Measurements from ENCODE around the gene RUFY3. TPM values are rescaled to one million over a fixed set of nuclear protein-coding genes. Genes with fewer than 3 reads are reported as not detected.

RUFY3 gene
- total and polyA plus RNA-seq, 9 of the 15 experiments (the other 6 are each of a cell fraction or from before 2014, with no cell fraction given): 4.2 to 31.1 (median 21.5) TPM

DNA sequence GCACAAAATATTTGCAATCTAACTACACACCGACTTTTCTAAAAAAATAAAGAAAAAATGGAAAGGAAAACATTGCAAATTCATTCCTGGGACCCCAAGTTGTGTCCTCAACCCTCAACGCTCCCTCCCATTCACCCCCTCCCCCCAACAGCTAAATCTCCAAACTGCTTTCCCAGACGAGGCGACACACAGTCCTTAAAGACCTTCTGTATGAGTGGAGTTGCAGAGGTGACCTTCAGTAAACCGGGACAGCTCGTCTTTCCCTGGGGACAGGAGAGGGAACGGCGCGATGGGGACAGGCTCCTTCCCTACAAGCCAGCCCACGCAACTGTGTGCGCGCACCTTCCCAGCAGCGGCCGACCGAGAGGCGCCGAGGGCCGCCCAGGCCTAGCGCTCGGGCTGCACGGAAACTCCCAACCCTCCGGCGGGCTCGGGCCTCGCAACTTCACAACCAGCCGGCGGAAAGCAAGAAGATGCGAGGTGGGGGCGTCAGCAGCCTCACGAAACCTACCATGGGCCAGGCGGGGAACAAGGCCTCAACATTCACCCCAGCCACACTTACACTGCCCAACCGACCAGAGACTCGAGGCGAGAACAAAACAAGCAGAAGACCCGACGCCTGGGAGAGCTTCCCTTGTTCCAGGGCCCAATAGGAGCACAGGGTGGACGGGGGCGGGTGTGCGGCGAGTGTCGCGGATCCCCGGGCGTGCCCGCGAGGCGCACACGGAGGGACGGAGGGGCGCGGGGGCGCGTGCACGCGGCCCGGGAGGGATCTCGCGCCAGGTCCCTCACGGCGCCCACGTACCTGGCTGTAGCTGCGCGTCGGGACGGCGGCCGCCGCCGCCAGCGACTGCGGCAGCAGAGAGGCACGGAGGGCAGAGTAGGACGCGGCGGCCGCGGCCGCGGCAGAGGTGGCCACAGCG is 117.2 kb downstream of the RUFY3 start (continued):
- TF ChIP-seq, protein P1, sequence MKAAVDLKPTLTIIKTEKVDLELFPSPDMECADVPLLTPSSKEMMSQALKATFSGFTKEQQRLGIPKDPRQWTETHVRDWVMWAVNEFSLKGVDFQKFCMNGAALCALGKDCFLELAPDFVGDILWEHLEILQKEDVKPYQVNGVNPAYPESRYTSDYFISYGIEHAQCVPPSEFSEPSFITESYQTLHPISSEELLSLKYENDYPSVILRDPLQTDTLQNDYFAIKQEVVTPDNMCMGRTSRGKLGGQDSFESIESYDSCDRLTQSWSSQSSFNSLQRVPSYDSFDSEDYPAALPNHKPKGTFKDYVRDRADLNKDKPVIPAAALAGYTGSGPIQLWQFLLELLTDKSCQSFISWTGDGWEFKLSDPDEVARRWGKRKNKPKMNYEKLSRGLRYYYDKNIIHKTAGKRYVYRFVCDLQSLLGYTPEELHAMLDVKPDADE (conservative IDR thresholded peaks at IDR 0.05; ENCODE audit: control insufficient read depth, low read depth, low read length): no peak
- peak; percentile 71 for TF ChIP-seq ZNF121 (CRISPR knock-in tag; conservative IDR thresholded peaks at IDR 0.05)
- no peak for TF ChIP-seq ETV1 (tag; conservative IDR thresholded peaks at IDR 0.05; ENCODE audit: low read depth)
- no peak for TF ChIP-seq HOXB6 (CRISPR knock-in tag; IDR thresholded peaks at IDR 0.05; ENCODE audit: borderline replicate concordance)
- no peak for TF ChIP-seq GATA2 (CRISPR knock-in tag; IDR thresholded peaks at IDR 0.05)
- TF ChIP-seq U2AF2 (optimal IDR thresholded peaks at IDR 0.05; ENCODE audit: low read depth, low read length): no peak
- TF ChIP-seq CREBBP (IDR thresholded peaks at IDR 0.05; ENCODE audit: low read depth, low read length): no peak
- TF ChIP-seq, protein P2, sequence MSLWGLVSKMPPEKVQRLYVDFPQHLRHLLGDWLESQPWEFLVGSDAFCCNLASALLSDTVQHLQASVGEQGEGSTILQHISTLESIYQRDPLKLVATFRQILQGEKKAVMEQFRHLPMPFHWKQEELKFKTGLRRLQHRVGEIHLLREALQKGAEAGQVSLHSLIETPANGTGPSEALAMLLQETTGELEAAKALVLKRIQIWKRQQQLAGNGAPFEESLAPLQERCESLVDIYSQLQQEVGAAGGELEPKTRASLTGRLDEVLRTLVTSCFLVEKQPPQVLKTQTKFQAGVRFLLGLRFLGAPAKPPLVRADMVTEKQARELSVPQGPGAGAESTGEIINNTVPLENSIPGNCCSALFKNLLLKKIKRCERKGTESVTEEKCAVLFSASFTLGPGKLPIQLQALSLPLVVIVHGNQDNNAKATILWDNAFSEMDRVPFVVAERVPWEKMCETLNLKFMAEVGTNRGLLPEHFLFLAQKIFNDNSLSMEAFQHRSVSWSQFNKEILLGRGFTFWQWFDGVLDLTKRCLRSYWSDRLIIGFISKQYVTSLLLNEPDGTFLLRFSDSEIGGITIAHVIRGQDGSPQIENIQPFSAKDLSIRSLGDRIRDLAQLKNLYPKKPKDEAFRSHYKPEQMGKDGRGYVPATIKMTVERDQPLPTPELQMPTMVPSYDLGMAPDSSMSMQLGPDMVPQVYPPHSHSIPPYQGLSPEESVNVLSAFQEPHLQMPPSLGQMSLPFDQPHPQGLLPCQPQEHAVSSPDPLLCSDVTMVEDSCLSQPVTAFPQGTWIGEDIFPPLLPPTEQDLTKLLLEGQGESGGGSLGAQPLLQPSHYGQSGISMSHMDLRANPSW (CRISPR knock-in tag; IDR thresholded peaks at IDR 0.05): no peak
- TF ChIP-seq CEBPG (CRISPR knock-in tag; IDR thresholded peaks at IDR 0.05): no peak
- no peak for TF ChIP-seq CEBPG (tag; conservative IDR thresholded peaks at IDR 0.05 in 1 of 2, IDR thresholded peaks at IDR 0.05 in 1 of 2)
- TF ChIP-seq CHD1 (IDR thresholded peaks at IDR 0.05; ENCODE audit: low read length): peak; percentile 73
- no peak for TF ChIP-seq THRB (CRISPR knock-in tag; conservative IDR thresholded peaks at IDR 0.05)
- no peak for TF ChIP-seq SMAD1 (IDR thresholded peaks at IDR 0.05; ENCODE audit: low read depth, low read length, partially characterized antibody)
- no peak for TF ChIP-seq ZBTB34 (CRISPR knock-in tag; IDR thresholded peaks at IDR 0.05)
- no peak for TF ChIP-seq SRF (CRISPR knock-in tag; IDR thresholded peaks at IDR 0.05)
- TF ChIP-seq, protein P3, sequence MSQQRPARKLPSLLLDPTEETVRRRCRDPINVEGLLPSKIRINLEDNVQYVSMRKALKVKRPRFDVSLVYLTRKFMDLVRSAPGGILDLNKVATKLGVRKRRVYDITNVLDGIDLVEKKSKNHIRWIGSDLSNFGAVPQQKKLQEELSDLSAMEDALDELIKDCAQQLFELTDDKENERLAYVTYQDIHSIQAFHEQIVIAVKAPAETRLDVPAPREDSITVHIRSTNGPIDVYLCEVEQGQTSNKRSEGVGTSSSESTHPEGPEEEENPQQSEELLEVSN (IDR thresholded peaks at IDR 0.05; ENCODE audit: borderline replicate concordance in 1 of 2, extremely low read depth in 1 of 2, insufficient read depth in 1 of 2, insufficient read length in 1 of 2, low read depth in 1 of 2, low read length in 1 of 2, poor library complexity in 1 of 2, severe bottlenecking in 1 of 2): peak in 1 of 2 experiments; percentile 59
- no peak for TF ChIP-seq ZKSCAN3 (CRISPR knock-in tag; IDR thresholded peaks at IDR 0.05)
- TF ChIP-seq FOXA3 (CRISPR knock-in tag; conservative IDR thresholded peaks at IDR 0.05 in 1 of 2, IDR thresholded peaks at IDR 0.05 in 1 of 2): peak in 1 of 2 experiments; percentile 27; a peak in 1 of 4 replicates

Data from K562 (cell line).